ENCODE results near the gene DNAJC15.

GRCh38 chr13:43094901-43095300, 71.5 kb downstream of the DNAJC15 start:
- TF ChIP-seq POLR2A (IDR thresholded peaks at IDR 0.05) (no peak), CTCF (IDR thresholded peaks at IDR 0.05) (no peak)

Data from body of pancreas (tissue), 4 donors.